Prostate gland (tissue), 2 donors: Measurements from ENCODE around the gene TPX2.

Source experiments
- CTCF ChIP-seq, 4 experiments: fragments of 200-600 bp in 2 of 4; fragments of 450-650 bp in 2 of 4; sonication (generic) in 2 of 4; IDR thresholded peaks; 1 replicate in 3 of 4; 2 replicates in 1 of 4; pipeline ENCODE4 v1.5.1; 2016 to 2019; ENCODE audit warnings: antibody characterized with exemption in 4 of 4, mild to moderate bottlenecking in 2 of 4, moderate library complexity in 2 of 4
- POLR2A ChIP-seq: fragments of 450-650 bp; IDR thresholded peaks from one replicate; pipeline ENCODE4 v1.6.1; 2016; ENCODE audit warnings: antibody characterized with exemption, mild to moderate bottlenecking
- POLR2AphosphoS5 ChIP-seq: sonication (generic); formaldehyde crosslinking; IDR thresholded peaks from one replicate; pipeline ENCODE4 v1.6.1; 2017; ENCODE audit warnings: antibody characterized with exemption

DNA sequence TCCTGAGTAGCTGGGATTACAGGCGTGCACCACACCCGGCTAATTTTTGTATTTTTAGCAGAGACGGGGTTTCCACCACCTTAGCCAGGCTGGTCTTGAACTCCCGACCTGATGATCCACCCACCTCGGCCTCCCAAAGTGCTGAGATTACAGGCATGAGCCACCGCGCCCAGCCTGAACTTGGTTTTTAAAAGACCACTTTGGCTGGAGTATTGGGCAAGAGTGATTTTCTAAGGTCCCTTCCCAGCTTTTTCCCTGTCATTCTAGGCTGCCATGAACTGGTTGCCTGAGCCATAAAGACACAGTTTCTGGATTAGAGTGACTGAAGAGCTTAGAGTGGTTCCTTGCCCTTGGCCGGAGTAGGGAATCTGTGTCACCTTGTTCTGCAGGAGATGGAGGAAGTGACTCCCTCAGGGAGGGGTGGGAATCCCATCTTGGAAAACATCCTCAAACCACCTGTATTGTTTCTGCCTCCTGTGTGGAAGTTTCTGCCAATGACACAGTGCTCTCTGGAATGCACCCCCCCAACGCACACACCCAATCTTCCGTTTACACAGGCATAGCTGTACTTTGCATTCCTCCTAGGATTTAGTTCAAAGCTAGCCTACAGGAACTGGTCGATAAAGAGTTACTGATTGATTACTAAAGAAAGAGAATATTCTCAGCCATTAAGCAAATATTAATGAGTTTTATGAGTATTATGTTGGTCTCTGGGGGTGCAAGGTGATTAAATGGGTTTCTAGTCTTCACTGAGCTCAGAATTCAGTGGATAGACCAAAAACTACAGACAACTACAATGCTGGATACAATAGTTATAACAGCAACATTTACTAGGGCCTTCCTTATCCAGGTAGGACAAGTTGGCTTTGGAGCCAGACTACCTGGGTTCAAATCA, 34.6 kb upstream of the TPX2 start:
- TF ChIP-seq CTCF (IDR thresholded peaks at IDR 0.05) = no peak
- TF ChIP-seq POLR2AphosphoS5 = peak; percentile 83
- TF ChIP-seq POLR2A = peak; percentile 50
